ENCODE results near the gene SLFNL1.

The SLFNL1 gene

DNA sequence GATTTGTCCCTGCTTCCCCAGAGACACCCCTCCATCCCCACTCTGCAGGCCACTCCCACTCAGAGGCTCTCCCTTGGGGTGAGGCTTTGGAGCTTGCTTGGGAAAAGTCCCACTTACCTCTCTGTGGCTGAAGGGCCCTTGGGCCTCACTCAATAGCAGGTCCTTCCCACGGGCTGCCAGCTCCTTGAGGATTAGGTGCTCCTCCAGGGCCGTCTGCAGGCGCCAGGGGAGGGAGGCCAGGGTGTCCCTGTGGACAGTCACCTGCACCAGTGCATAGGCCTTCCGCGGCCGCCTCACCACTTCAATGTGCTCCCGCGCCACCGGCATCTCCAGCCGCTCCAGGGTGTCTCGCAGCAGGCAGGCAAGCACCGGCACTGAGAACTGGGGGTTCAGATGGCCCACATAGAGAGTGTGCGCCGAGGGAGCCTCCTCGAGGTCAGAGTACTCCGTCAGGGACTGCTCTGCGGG, 1.4 kb downstream of the SLFNL1 start:
- DNase-seq, result no peak

- DNase-seq, result no peak
Measured at GRCh38 chr1:41019353-41019745, 2.2 kb downstream of the SLFNL1 start.

DNA sequence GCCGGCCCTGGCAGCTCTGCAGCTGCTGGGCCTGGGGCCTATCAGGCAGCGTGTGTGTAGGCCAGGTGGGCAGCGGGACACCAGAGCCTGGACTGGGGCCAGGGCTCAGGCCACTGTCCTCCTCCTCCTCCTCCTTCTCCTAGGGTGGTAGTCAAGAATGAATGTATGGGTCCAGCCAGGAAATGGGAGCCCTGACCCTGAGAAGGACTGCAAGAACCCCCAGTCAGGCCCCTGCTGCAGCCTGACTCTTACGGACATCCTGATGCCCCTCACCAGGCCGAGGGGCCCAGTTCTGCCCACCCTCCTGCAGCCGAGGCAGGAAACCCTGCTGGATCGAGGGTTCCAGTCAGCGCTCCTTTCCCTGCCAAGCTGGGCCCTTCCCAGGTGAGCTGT, 3.5 kb downstream of the SLFNL1 start:
- no peak for DNase-seq

GRCh38 chr1:41017141-41018017, 4.1 kb downstream of the SLFNL1 start:
- no peak for DNase-seq

DNA sequence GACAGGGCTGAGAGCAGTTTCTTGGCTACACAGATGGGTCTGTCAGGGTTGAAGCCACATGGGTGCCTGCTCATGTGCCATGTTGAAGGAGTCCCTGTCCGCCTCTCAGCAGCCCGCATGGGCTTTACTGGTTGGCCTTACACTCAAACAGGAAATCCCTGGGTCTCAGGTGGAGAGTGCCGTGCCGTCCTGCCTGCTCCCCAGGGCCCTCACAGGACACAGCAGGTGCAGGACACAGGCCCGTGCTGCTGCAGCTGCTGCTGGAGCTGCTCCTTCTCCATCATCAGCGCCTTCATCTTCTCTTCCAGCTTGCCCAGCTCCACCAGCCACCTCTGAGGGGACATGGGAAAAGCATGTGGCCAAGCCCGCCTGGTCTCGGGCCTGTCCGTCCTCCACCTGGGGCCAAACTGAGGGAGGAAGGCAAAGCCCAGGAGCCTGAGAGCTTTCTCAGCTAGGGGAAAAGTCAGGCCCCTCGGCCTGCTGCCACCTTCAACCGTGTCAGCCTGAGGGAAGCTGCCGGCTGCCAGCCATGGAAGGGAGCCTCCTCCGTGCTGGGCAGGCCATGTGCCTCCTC, 5.5 kb downstream of the SLFNL1 start:
- no peak for DNase-seq

- no peak for DNase-seq
Measured at GRCh38 chr1:41015281-41015896, 6.1 kb downstream of the SLFNL1 start.

- no peak for DNase-seq
Measured at GRCh38 chr1:41014871-41015270, 6.7 kb downstream of the SLFNL1 start.

DNA sequence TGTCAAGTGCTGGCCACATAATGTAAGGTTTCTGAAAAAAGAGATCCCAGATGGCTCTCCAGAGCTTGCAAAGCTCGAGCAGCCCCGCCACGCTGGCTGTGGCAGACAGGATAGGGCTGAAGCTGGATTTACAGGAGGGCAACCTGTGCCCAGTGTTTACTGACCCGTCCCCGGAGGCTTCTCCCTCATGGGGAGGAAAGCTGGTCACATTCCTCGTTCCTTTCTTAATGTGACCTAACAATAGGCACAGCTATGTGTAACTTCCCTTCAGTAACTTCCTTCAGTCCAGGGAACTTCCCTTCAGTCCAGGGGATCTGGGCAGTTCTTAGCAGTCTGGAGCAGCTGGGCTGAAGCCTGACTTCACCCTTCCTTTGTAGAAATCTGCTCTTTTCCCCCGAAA, 7.7 kb downstream of the SLFNL1 start:
- no peak for DNase-seq

DNA sequence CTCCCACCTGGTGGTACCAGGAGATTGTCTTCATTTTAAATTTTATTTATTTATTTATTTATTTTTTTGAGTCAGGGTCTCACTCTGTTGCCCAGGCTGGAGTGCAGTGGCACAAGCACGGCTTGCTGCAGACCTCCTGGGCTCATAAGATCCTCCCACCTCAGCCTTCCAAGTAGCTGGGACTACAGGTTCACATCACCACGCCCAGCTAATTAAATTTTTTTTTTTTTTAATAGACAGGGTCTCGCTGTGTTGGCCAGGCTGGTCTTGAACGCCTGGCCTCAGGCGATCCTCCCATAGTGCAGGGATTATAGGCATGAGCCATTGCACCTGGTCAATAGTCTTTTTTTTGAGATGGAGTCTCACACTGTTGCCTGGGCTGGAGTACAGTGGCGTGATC, 8.5 kb downstream of the SLFNL1 start:
- no peak for DNase-seq

DNA sequence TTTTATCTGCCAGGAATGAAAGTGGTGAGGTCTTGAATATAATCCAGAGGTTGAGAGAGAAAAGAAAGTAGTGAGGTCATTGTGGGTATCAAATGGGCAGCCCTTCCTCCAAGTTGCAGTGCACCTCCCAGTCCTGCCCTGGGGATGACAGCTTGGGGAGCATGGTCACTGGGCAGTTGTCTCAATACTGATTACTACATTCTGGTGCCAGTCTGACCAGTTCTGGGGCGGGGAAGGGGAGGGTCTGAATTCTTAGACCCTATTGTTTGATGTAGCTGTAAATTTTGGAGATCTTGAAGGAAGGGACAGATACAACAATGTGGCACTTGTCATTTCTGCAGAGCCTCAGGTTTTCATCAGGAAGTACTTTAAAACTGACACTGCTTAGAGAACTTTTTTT, 11.2 kb downstream of the SLFNL1 start:
- DNase-seq, result no peak

DNA sequence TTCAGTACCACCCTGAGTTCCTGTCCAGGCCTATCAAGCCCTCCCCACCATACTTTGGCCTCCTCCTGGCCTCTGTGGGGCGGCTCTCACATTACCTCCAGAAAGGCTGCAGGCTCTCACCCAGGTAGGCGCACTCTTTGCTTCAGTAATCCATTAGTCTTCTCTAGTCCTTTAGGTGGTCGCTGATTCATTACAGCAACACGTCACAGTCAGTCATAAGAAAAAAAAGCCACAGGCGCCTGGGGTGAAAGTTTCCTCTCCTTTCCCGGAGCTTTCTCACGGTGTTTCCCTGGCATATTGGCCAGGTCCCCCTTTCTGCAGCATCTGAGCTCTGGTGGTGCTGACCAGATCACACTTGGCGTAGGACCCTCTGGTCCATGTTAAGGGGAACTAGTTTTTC, 12.1 kb downstream of the SLFNL1 start:
- no peak for DNase-seq

- DNase-seq, result no peak
Measured at GRCh38 chr1:41006942-41007865, 14.3 kb downstream of the SLFNL1 start.

DNA sequence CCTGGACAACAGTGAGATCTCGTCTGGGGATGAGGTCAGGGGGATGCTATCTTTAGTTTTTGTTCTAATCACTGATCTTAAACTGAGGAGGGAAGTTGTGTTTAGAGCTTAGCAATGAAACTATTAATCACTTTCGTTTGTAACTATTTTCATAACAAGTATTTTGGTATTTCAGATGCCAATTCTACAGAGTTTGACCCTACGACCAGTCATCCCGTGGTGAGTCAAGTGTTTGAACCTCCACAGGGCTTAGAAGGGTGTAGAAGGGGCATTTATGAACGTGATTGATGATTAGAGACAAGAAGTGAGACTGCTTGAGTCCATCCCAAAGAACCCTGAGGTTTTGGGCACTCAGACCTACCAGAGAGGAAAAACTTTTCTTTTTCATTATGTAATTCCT, 15.6 kb downstream of the SLFNL1 start:
- no peak for DNase-seq

DNA sequence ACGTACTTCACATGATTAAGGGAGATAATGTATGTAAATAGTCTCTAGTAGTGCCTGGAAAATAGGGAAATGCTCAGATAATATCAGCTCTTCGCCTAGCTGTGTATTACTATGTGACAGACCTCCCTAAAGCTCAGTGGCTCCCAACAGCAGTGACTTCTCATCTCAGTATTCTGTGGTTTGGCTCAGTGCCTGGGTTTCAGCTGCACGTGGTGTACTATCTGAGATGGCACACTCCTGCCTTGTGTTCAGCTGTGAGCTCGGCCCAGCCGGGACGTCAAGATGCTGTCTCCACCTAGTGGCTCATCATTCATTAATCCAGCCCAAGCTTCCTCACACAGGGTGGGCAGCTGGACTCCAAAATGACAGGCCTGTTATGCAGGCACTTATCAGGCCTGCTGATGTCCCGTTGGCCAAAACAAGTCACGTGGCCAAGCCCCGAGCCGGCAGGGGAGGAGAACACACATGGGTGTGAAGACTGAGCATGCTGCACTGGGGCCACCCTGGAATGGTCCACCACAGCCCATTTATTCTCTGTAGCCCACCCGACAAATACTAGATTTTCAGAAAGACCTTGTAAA, 17.8 kb downstream of the SLFNL1 start:
- DNase-seq, result peak; percentile 100

GRCh38 chr1:41003127-41003639, 18.3 kb downstream of the SLFNL1 start:
- DNase-seq, result no peak

DNA sequence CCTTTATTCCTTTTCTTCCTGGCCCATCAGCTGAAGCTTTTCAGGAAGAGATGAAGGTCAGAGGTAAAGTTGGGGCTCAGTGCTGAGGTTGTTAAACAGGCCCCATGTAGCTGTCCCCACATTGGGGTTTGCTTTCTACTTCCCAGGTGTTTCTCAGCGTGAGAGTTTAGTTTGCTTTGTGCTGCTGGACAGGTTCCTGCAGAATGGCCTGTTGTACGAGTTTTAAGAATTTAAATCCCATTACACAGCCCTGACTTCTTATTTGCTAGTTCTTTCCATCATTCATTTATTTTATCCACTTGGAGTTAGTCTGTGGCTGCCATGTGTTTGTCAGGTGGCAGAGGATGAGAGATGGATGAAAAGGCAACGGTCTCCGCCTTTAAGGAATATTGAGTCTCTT, 22.9 kb downstream of the SLFNL1 start:
- no peak for DNase-seq

DNA sequence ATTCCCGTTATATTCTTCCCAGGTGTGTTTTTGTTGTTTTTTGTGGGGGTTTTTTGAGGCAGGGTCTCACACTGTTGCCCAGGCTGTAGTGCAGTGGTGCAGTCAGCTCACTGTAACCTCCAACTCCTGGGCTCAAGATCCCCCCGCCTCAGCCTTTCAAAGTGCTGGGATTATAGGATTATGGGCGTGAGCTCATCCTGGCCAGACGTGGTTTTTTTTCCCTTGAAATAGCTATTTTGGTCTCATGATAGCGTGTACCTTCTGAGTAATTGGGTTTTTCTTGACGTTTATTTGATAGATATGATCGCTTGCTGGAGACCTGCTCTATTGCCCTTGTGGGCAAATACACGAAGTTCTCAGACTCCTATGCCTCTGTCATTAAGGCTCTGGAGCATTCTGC, 24.4 kb downstream of the SLFNL1 start:
- DNase-seq, result no peak

- DNase-seq, result no peak
Measured at GRCh38 chr1:40989066-40989465, 32.5 kb downstream of the SLFNL1 start.

GRCh38 chr1:40988280-40988679, 33.2 kb downstream of the SLFNL1 start:
- DNase-seq, result no peak

- DNase-seq, result no peak
Measured at GRCh38 chr1:40987439-40988276, 33.9 kb downstream of the SLFNL1 start.

DNA sequence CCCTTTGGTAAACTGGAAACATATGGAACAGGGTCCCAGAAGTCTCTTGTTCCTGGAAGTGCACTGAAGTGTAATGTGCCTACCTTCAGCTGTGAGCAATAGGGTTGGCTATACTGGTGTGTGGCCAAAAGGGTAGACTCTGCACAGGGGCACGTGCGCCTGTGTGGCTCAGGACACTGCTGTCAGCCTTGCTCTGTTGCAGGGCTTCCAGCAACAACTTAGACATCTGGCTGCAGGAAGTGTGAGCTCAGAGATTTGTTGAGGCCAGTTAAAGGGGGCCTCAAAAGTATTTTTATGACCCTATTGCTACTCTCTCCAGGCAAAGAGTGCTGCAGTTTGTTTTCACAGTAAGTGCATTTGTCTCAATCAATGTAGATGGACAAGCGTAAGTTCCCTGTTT, 34.6 kb downstream of the SLFNL1 start:
- DNase-seq, result no peak

Measured in fibroblast of skin of scalp (primary cell).